Measurements from ENCODE around the gene IDUA. TPM values are rescaled to one million over a fixed set of nuclear protein-coding genes. Genes with fewer than 3 reads are reported as not detected.
"Not testable (repeated sequence)": the region's sequence is repeated elsewhere in the genome, so short reads cannot be mapped to it uniquely, and the experiment has no call there.

IDUA gene
- total RNA-seq (1 to 10 TPM; 3.8 to 4.5 TPM), polyA plus RNA-seq (1 to 10 TPM; 3.0 to 3.8 TPM)

DNA sequence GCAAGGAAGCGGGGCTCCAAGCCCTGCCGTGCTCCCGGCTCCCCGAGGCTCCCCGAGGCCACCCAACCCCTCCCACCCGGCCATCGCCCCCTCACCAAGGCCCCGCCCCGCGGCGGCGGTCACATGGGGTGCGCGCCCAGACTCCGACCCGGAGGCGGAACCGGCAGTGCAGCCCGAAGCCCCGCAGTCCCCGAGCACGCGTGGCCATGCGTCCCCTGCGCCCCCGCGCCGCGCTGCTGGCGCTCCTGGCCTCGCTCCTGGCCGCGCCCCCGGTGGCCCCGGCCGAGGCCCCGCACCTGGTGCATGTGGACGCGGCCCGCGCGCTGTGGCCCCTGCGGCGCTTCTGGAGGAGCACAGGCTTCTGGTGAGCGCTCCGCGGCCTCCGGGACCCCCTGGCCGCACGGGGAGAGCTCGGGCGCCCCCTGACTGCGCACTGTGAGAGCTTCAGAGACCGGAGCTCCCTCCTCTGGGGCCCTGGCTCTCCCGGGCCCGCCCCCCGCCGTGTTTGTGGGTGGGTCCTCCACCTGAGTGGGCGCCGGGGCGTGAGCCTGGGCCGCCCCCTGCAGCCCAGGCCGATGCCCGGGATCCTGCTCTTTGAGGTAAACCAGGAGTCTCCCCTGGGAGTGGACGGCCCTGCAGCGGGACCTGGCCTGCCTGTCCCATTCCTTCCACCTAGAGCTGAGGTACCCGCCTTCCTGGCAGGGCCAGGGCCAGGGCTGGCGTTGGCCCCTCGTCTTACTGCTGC, at the start of gene IDUA:
TSS of gene IDUA (plus strand) at position 166 of the 745 bp plus-strand sequence. CDS start at position 207, 41 bp downstream.
- Histone ChIP-seq H3K9ac (ENCODE audit: low read depth in 1 of 2, low read length in 2 of 2) (peak within 1 kb of the TSS; percentile 5 to 79), H3K4me3 (ENCODE audit: low read depth in 1 of 3, low read length in 3 of 3) (peak within 1 kb of the TSS; percentile 54 to 75 (median 75)), H3K27ac (ENCODE audit: low read depth in 1 of 2, low read length in 2 of 2) (peak within 1 kb of the TSS; percentile 66 to 79), H3K4me1 (ENCODE audit: control insufficient read depth in 4 of 4, insufficient read depth in 4 of 4, low read length in 3 of 4) (peaks cover 13 to 58% (median 44%) of the 10 kb centered on the region in 4 donors), H3K9me3 (ENCODE audit: control insufficient read depth in 4 of 4, low read length in 3 of 4) (no peaks in the 10 kb centered on the region), H3K36me3 (ENCODE audit: control insufficient read depth in 4 of 4, insufficient read depth in 3 of 4, low read depth in 1 of 4, low read length in 3 of 4) (peaks cover 0 to 8% (median 4%) of the 10 kb centered on the region in 4 donors), H3K27me3 (ENCODE audit: control insufficient read depth in 4 of 4, insufficient read depth in 4 of 4, low read length in 3 of 4) (no peaks in the 10 kb centered on the region)
- TF ChIP-seq RAD21 (IDR thresholded peaks at IDR 0.05): peak; percentile 29 to 31
- TF ChIP-seq GABPA (IDR thresholded peaks at IDR 0.05 in 1 of 2, conservative IDR thresholded peaks at IDR 0.05 in 1 of 2): peak in 1 of 2 donors; percentile 47
- peak in 1 of 2 donors; percentile 21 for TF ChIP-seq RXRA (IDR thresholded peaks at IDR 0.05)
- no peak for TF ChIP-seq FOXA2 (IDR thresholded peaks at IDR 0.05)
- TF ChIP-seq HNF4G (IDR thresholded peaks at IDR 0.05): no peak
- TF ChIP-seq, protein P1, sequence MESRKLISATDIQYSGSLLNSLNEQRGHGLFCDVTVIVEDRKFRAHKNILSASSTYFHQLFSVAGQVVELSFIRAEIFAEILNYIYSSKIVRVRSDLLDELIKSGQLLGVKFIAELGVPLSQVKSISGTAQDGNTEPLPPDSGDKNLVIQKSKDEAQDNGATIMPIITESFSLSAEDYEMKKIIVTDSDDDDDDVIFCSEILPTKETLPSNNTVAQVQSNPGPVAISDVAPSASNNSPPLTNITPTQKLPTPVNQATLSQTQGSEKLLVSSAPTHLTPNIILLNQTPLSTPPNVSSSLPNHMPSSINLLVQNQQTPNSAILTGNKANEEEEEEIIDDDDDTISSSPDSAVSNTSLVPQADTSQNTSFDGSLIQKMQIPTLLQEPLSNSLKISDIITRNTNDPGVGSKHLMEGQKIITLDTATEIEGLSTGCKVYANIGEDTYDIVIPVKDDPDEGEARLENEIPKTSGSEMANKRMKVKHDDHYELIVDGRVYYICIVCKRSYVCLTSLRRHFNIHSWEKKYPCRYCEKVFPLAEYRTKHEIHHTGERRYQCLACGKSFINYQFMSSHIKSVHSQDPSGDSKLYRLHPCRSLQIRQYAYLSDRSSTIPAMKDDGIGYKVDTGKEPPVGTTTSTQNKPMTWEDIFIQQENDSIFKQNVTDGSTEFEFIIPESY (IDR thresholded peaks at IDR 0.05): no peak
- TF ChIP-seq, protein P2, sequence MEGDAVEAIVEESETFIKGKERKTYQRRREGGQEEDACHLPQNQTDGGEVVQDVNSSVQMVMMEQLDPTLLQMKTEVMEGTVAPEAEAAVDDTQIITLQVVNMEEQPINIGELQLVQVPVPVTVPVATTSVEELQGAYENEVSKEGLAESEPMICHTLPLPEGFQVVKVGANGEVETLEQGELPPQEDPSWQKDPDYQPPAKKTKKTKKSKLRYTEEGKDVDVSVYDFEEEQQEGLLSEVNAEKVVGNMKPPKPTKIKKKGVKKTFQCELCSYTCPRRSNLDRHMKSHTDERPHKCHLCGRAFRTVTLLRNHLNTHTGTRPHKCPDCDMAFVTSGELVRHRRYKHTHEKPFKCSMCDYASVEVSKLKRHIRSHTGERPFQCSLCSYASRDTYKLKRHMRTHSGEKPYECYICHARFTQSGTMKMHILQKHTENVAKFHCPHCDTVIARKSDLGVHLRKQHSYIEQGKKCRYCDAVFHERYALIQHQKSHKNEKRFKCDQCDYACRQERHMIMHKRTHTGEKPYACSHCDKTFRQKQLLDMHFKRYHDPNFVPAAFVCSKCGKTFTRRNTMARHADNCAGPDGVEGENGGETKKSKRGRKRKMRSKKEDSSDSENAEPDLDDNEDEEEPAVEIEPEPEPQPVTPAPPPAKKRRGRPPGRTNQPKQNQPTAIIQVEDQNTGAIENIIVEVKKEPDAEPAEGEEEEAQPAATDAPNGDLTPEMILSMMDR (IDR thresholded peaks at IDR 0.05; ENCODE audit: low read depth, low read length, missing input control): peak; percentile 31
- peak in 1 of 2 donors; percentile 56 for TF ChIP-seq EGR1 (IDR thresholded peaks at IDR 0.05; ENCODE audit: low read depth in 2 of 2)
- WGBS: 1% methylated on average over 69 of the region's 69 CpGs
- DNase-seq (ENCODE audit: low spot score): peak; percentile 79

DNA sequence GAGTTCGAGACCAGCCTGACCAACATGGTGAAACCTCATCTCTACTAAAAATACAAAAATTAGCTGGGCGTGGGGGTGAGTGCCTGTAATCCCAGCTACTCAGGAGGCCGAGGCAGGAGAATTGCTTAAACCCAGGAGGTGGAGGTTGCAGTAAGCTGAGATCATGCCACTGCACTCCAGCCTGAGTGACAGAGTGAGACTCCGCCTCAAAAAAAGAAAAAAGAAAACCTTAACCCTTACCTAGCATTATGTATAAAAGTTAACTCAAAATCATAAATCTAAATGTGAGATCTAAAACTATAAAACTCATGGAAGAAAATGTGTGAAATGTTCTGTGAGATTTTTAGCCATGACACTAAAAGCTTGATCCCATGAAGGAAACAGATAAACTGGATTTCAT, 47.3 kb upstream of the IDUA start:
- H3K27me3 ChIP-seq (ENCODE audit: control insufficient read depth in 4 of 4, insufficient read depth in 4 of 4, low read length in 3 of 4); H3K4me3 ChIP-seq (ENCODE audit: low read depth in 1 of 3, low read length in 3 of 3); DNase-seq (ENCODE audit: low spot score); H3K9ac ChIP-seq (ENCODE audit: low read depth in 1 of 2, low read length in 2 of 2); H3K4me1 ChIP-seq (ENCODE audit: control insufficient read depth in 4 of 4, insufficient read depth in 4 of 4, low read length in 3 of 4); H3K9me3 ChIP-seq (ENCODE audit: control insufficient read depth in 4 of 4, low read length in 3 of 4); H3K27ac ChIP-seq (ENCODE audit: low read depth in 1 of 2, low read length in 2 of 2); H3K36me3 ChIP-seq (ENCODE audit: control insufficient read depth in 4 of 4, insufficient read depth in 3 of 4, low read depth in 1 of 4, low read length in 3 of 4): not testable (repeated sequence)
- WGBS: 85% methylated on average over 4 of the region's 4 CpGs

DNA sequence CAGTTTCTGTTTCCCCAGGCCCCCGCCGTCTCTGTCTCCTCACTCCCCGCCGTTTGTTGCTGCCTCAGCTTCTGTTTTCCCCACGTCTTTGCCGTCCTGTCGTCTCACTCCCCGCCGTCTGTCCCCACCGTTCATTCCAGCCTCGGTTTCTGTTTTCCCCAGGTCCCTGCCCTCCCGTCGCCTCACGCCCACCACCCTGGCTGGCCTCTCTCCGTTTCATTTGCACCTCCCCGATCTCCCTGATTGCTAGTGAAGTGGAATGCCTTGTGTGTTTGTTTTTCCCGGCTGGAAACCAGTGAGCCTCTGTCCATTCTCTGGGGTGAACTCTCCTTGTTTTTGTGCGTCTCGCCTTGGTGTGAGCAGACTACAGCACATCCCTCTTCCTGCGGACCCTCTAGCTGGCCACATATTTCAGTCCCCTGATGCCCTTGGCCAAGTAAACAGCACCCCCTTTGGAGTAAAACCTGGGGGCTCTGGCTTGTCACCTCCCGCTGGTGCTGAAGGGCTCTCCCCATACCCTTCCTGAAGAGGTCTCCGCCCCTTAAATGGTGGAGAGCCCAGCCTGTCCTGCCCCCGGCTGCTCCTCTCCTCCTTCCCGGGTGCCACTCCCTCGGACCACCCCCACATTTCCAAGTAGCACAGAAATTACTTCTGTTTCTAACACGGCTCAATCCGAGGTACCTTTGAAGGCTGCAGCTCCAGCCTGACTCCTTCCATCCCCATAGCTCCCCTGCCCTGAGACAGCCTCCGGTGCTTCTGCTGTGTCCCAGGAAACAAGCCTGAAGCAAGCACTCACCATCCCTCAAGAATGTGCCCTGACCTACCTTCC, 41.4 kb upstream of the IDUA start:
- peaks cover 0 to 3% (median 0%) of the 10 kb centered on the region in 4 donors for H3K4me1 ChIP-seq (ENCODE audit: control insufficient read depth in 4 of 4, insufficient read depth in 4 of 4, low read length in 3 of 4)
- no peaks in the 10 kb centered on the region for H3K27me3 ChIP-seq (ENCODE audit: control insufficient read depth in 4 of 4, insufficient read depth in 4 of 4, low read length in 3 of 4)
- no peaks in the 10 kb centered on the region for H3K36me3 ChIP-seq (ENCODE audit: control insufficient read depth in 4 of 4, insufficient read depth in 3 of 4, low read depth in 1 of 4, low read length in 3 of 4)
- DNase-seq (ENCODE audit: low spot score): no peak
- 74% methylated on average over 28 of the region's 28 CpGs for WGBS
- H3K4me3 ChIP-seq (ENCODE audit: low read depth in 1 of 3, low read length in 3 of 3): no peak overlapping the region
- H3K27ac ChIP-seq (ENCODE audit: low read depth in 1 of 2, low read length in 2 of 2): no peak overlapping the region
- no peaks in the 10 kb centered on the region for H3K9me3 ChIP-seq (ENCODE audit: control insufficient read depth in 4 of 4, low read length in 3 of 4)
- no peak overlapping the region for H3K9ac ChIP-seq (ENCODE audit: low read depth in 1 of 2, low read length in 2 of 2)
- TF ChIP-seq TAF1 (conservative IDR thresholded peaks at IDR 0.05) (no peak), RXRA (IDR thresholded peaks at IDR 0.05) (no peak), HNF4G (IDR thresholded peaks at IDR 0.05) (no peak), FOXA2 (IDR thresholded peaks at IDR 0.05) (no peak), FOXA1 (IDR thresholded peaks at IDR 0.05) (no peak), HNF4A (conservative IDR thresholded peaks at IDR 0.05) (no peak)
- TF ChIP-seq, protein P2 (IDR thresholded peaks at IDR 0.05; ENCODE audit: low read depth, low read length, missing input control): no peak
- TF ChIP-seq, protein P1 (IDR thresholded peaks at IDR 0.05): no peak

Data from liver (tissue), 9 donors.